Panc1 (cell line): ENCODE data around the gene MOBP. TPM values are rescaled to one million over a fixed set of nuclear protein-coding genes. Genes with fewer than 3 reads are reported as not detected.

Experiments used
- ATAC-seq: fragments of 200-7000 bp; cut with Tn5 transposase; 2 replicates; pipeline ENCODE4 v1.9.1; 2020; ENCODE audit warnings: mild to moderate bottlenecking, moderate library complexity
- BruUV-seq: library from RNA; stranded (reverse); fragments of 400-500 nt; replicated peaks from 2 replicates; lab custom pipeline; 2021; lab: Mats Ljungman, UMichigan
- CTCF ChIA-PET: fragments of 300-600 bp; sonication (Branson Sonifier 250); formaldehyde crosslinking; loops from one replicate; lab custom pipeline; 2022; ENCODE audit warnings: antibody characterized with exemption; lab: Charles Lee
- POLR2A ChIA-PET: fragments of 300-600 bp; sonication (Branson Sonifier 250); formaldehyde crosslinking; loops from one replicate; lab custom pipeline; 2022; ENCODE audit warnings: antibody characterized with exemption; lab: Charles Lee
- DNase-seq: peaks from one replicate; pipeline ENCODE4 v3.0.0-alpha.2; 2010; ENCODE audit warnings: low read depth, low spot score
- H3K27ac ChIP-seq: 2 replicates; pipeline ENCODE4 v1.5.1; 2011; ENCODE audit warnings: mild to moderate bottlenecking, low read length, inconsistent platforms
- H3K27me3 ChIP-seq: fragments of 200-500 bp; sonication (Bioruptor generic); 2 replicates; pipeline ENCODE4 v1.6.0; 2014; ENCODE audit warnings: low read length, inconsistent platforms; ENCODE audit not compliant: control insufficient read depth, insufficient read depth
- H3K36me3 ChIP-seq: fragments of 200-500 bp; sonication (Bioruptor generic); 2 replicates; pipeline ENCODE4 v1.5.1; 2014; ENCODE audit warnings: inconsistent platforms, mild to moderate bottlenecking, low read length, moderate library complexity; ENCODE audit not compliant: control insufficient read depth, insufficient read depth
- H3K4me1 ChIP-seq: 2 replicates; pipeline ENCODE4 v1.5.1; 2011; ENCODE audit warnings: inconsistent platforms, mild to moderate bottlenecking, low read length, moderate library complexity; ENCODE audit not compliant: control insufficient read depth, insufficient read depth
- H3K4me3 ChIP-seq, 2 experiments: 2 replicates each; pipeline ENCODE4 v1.5.1; 2011 to 2012; ENCODE audit warnings: low read depth in 2 of 2, low read length in 2 of 2, mild to moderate bottlenecking in 2 of 2, inconsistent platforms in 1 of 2, moderate library complexity in 1 of 2
- H3K9me3 ChIP-seq: fragments of 200-500 bp; sonication (Bioruptor generic); 2 replicates; pipeline ENCODE4 v1.5.1; 2014; ENCODE audit warnings: low read depth, mild to moderate bottlenecking, inconsistent platforms, low read length, moderate library complexity; ENCODE audit not compliant: control insufficient read depth, insufficient read depth
- POLR2AphosphoS5 ChIP-seq: IDR thresholded peaks from 2 replicates; pipeline ENCODE4 v1.6.1; 2012; ENCODE audit warnings: mild to moderate bottlenecking, low read depth, low read length, moderate library complexity
- SIN3A ChIP-seq: IDR thresholded peaks from 2 replicates; pipeline ENCODE4 v1.6.1; 2012; ENCODE audit warnings: low read depth, mild to moderate bottlenecking, low read length, moderate library complexity, borderline replicate concordance; ENCODE audit not compliant: insufficient read depth
- TCF7L2 ChIP-seq: IDR thresholded peaks from 2 replicates; pipeline ENCODE4 v1.6.1; 2011; ENCODE audit warnings: mild to moderate bottlenecking, low read depth, low read length, inconsistent platforms
- in situ Hi-C: cut with HindIII; loops from 2 replicates; pipeline ENCODE4 v1.10.0; 2016; ENCODE audit warnings: low sequenced_read_pairs, low pct_unique_long_range_greater_than_20kb
- intact Hi-C: fragments of 100-400 bp; cut with micrococcal nuclease; formaldehyde crosslinking; loops from one replicate; pipeline ENCODE4 v1.10.0; 2022; ENCODE audit not compliant: unreplicated experiment
- total RNA-seq: library from RNA; stranded (reverse); gene quantifications from one replicate; pipeline ENCODE4 v1.2.1, GENCODE V29; 2021; ENCODE audit not compliant: unreplicated experiment
- TF ChIP-seq, protein P1 (sequence below): fragments of 450-650 bp; IDR thresholded peaks from 2 replicates; pipeline ENCODE4 v1.5.1; 2017; ENCODE audit warnings: mild to moderate bottlenecking
- TF ChIP-seq, protein P2 (sequence below), 2 experiments: IDR thresholded peaks; 2 replicates each; pipeline ENCODE4 v1.6.1; 2011 to 2012; ENCODE audit warnings: low read depth in 2 of 2, control low read depth in 1 of 2, low read length in 1 of 2, mild to moderate bottlenecking in 1 of 2, moderate library complexity in 1 of 2; ENCODE audit not compliant: insufficient read depth in 1 of 2

MOBP gene
- total RNA-seq, 1 experiment from 2014 or later = not detected

DNA sequence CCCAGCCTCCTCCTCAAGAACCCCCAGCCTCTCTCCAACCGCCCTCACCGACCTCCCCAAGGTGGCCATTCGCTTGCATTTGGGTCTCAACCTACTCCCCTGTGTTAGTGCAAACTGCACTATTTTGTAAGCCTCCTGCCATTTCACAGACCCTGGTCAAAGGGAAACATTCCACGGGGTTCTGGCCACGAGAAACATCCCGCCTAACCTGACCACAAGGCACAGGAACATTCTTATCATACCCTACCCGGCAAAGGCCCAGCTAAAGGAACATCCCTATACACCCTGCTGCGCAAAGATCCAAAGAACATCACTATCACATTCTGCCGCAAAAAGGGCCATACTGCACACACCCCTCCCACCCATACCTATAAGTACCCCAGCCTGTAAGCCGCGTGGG lies 38.0 kb upstream of the MOBP start:
- no peak for DNase-seq
- no peak for ATAC-seq
- in situ Hi-C loops = no loop called here
- POLR2A ChIA-PET = no interaction called here
- CTCF ChIA-PET = no interaction called here
- TF ChIP-seq, protein P1, sequence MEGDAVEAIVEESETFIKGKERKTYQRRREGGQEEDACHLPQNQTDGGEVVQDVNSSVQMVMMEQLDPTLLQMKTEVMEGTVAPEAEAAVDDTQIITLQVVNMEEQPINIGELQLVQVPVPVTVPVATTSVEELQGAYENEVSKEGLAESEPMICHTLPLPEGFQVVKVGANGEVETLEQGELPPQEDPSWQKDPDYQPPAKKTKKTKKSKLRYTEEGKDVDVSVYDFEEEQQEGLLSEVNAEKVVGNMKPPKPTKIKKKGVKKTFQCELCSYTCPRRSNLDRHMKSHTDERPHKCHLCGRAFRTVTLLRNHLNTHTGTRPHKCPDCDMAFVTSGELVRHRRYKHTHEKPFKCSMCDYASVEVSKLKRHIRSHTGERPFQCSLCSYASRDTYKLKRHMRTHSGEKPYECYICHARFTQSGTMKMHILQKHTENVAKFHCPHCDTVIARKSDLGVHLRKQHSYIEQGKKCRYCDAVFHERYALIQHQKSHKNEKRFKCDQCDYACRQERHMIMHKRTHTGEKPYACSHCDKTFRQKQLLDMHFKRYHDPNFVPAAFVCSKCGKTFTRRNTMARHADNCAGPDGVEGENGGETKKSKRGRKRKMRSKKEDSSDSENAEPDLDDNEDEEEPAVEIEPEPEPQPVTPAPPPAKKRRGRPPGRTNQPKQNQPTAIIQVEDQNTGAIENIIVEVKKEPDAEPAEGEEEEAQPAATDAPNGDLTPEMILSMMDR = no peak
- no peak for TF ChIP-seq POLR2AphosphoS5
- TF ChIP-seq TCF7L2 = no peak
- TF ChIP-seq, protein P2, sequence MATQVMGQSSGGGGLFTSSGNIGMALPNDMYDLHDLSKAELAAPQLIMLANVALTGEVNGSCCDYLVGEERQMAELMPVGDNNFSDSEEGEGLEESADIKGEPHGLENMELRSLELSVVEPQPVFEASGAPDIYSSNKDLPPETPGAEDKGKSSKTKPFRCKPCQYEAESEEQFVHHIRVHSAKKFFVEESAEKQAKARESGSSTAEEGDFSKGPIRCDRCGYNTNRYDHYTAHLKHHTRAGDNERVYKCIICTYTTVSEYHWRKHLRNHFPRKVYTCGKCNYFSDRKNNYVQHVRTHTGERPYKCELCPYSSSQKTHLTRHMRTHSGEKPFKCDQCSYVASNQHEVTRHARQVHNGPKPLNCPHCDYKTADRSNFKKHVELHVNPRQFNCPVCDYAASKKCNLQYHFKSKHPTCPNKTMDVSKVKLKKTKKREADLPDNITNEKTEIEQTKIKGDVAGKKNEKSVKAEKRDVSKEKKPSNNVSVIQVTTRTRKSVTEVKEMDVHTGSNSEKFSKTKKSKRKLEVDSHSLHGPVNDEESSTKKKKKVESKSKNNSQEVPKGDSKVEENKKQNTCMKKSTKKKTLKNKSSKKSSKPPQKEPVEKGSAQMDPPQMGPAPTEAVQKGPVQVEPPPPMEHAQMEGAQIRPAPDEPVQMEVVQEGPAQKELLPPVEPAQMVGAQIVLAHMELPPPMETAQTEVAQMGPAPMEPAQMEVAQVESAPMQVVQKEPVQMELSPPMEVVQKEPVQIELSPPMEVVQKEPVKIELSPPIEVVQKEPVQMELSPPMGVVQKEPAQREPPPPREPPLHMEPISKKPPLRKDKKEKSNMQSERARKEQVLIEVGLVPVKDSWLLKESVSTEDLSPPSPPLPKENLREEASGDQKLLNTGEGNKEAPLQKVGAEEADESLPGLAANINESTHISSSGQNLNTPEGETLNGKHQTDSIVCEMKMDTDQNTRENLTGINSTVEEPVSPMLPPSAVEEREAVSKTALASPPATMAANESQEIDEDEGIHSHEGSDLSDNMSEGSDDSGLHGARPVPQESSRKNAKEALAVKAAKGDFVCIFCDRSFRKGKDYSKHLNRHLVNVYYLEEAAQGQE (IDR thresholded peaks at IDR 0.05; ENCODE audit: insufficient read depth in 1 of 2, low read depth in 2 of 2, low read length in 1 of 2) = no peak
- TF ChIP-seq SIN3A = no peak
- Histone ChIP-seq H3K36me3 (no peaks in the 10 kb centered on the region), H3K27me3 (no peaks in the 10 kb centered on the region), H3K27ac (no peak overlapping the region), H3K9me3 (no peaks in the 10 kb centered on the region), H3K4me3 (no peak overlapping the region), H3K4me1 (no peaks in the 10 kb centered on the region)
- BruUV-seq = no TSS peak
- intact Hi-C loops = no loop called here

DNA sequence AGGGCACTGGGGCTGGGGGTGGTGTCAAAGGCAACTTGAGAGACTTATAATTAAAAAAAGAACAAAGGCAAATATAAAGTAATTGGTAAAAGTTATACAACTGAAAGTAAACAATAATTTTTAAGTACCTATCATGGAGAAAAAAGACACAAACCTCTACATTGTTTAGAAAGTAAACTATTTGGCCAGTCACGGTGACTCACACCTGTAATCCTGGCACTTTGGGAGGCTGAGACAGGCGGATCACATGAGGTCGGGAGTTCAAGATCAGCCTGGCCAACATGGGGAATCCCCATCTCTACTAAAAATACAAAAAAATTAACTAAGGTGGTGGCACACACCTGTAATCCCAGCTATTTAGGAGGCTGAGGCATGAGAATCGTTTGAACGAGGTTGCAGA lies 35.1 kb upstream of the MOBP start:
- CTCF ChIA-PET = interaction anchor here (0.6 kb wide), 1 partner anchor 95 kb away, joined by 7 read pairs; no protein-coding TSS in a partner anchor
- no peak for DNase-seq
- POLR2A ChIA-PET = no interaction called here

More for the DNA sequence above, 35.1 kb upstream of the MOBP start:
- intact Hi-C loops = no loop called here
- no peaks in the 10 kb centered on the region for H3K4me1 ChIP-seq
- no peaks in the 10 kb centered on the region for H3K9me3 ChIP-seq
- in situ Hi-C loops = no loop called here
- no peaks in the 10 kb centered on the region for H3K36me3 ChIP-seq
- H3K27ac ChIP-seq = no peak overlapping the region
- no peaks in the 10 kb centered on the region for H3K27me3 ChIP-seq
- ATAC-seq = no peak
- H3K4me3 ChIP-seq = no peak overlapping the region
- no peak for TF ChIP-seq SIN3A
- TF ChIP-seq, protein P1 = no peak
- TF ChIP-seq POLR2AphosphoS5 = no peak
- no peak for TF ChIP-seq TCF7L2
- TF ChIP-seq, protein P2 (IDR thresholded peaks at IDR 0.05; ENCODE audit: insufficient read depth in 1 of 2, low read depth in 2 of 2, low read length in 1 of 2) = no peak
- BruUV-seq = no TSS peak
